Activated naive CD4-positive, alpha-beta T cell (primary cell): Measurements from ENCODE around the gene ABCG5.

Experiments used
- DNase-seq, 4 experiments: peaks; one replicate each; lab custom pipeline; 2025; lab: John Stamatoyannopoulos, UW

ABCG5 gene

DNA sequence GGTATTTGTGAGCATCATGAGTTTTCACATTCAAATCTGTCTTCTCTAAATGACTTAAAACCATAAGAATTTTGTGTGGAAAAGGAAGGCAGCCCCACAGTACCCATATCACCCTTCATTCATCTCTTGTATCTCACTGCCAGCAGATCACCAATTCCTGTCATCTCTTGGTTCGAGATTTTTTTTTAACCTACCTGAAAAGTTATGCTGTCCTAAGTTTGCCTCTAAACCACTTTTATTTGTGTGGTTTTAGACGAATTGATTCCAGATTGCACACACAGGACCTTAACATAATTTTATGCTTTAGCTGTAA, 32.0 kb downstream of the ABCG5 start:
- DNase-seq, result no peak

DNA sequence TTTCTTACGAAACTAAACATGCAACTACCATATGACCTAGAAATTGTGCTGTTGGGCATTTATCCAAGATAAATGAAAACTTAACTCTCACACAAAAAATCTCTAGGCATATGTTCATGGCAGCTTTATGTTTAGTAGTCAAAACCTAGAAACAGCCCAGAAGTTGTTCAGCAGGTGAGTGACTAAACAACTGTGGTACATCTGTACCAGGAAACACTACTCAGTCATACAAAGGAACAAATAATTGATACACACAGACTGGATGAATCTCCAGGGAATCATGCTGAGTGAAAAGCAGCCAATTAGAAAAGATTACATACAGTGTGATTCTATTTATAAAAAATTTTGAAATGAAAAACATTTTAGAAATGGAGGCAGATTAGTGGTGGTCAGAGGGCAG, 35.5 kb downstream of the ABCG5 start:
- no peak for DNase-seq

DNA sequence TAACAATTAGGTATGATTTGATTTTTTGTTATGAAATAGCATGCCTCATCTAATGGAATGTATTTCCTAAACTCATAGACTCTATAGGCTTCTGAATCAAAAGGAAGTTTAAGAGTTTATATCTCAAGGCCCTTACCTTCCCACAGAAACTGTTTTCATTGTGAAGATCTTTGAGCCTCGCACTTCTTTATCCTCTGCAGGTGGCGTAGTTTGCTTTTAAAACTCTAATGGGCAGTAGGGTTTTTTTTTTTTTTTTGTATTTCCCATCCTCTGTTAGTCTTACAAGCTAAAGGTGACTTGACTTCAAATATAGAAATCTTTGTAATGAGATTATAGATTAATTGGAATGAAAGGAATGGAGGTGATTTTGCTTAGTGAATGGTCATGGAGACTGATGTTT, 36.5 kb downstream of the ABCG5 start:
- no peak for DNase-seq

DNA sequence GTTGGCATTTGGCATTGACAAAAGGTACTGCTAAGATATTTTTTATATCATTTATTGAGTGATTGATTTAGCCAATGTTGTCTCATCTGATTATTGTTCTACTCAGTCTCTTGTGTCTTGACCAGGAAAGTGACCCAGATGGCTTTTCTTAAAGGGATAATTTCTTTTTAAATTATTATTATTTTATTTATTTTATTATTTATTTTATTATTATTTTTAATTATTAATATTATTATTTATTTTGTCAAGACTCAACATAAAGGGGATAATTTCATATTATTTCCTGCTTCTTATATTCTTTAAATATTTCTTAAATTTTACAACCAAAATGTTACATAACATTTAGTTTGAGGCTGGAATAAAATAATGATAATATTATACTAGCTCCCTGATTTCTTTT, 37.7 kb downstream of the ABCG5 start:
- no peak for DNase-seq

DNA sequence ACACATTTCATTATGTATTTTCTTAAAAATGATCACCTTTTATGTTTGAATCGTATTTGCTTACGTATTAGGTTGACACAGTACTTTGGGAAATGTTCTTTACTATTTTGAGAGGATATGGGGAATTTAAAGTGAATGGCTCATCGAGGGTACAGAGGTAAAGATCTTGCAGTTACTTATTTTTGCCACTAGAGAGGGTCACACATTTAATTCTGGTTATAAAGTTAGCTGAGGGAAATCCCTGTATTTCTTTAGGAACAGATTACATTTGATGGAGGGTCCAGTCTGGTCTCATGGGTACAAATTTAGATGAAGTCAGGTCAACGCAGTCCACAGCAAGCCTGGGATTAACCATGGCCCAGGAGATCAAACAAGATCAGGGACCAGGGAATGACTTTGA, 40.3 kb downstream of the ABCG5 start:
- DNase-seq, result no peak

DNA sequence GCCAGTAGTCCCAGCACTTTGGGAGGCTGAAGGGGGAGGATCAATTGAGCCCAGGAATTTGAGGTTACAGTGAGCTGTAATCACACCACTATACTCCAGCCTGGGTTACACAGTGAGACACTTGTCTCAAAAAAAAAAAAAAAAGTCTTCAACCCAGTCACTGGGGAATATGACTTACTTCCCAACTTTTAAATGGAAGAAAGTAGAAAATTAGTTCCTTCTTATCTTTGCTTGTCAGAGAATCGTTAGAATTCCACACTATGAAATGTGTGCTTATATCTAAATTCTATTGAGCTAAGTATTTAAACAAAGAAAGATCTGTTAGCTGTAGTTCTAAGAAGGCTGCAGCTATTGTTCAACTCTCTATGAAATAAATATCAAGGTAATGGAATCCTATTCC, 42.4 kb downstream of the ABCG5 start:
- no peak for DNase-seq

- no peak for DNase-seq
Measured at GRCh38 chr2:43794956-43795355, 43.7 kb downstream of the ABCG5 start.

GRCh38 chr2:43792653-43793052, 46.0 kb downstream of the ABCG5 start:
- DNase-seq, result no peak

GRCh38 chr2:43791035-43791765, 47.4 kb downstream of the ABCG5 start:
- DNase-seq, result no peak

DNA sequence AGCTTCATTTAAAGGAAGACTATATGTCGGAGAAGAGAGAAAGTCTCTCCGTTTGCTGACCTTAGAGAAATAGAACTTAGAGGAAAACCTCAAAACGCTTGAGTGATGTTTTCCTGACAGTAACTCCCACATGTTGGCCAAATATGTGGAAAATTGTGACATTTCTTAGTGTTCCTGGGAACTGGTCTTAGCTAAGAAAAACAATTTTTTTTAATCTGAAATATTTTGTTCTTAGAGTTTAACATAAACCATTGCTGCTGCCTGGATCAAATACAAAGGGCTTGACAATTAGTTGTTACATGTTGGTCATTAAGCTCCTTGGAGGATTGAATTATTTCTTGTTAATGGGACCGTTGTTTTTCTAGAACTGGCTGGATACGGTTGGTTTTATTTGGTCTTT, 48.5 kb downstream of the ABCG5 start:
- DNase-seq, result no peak

DNA sequence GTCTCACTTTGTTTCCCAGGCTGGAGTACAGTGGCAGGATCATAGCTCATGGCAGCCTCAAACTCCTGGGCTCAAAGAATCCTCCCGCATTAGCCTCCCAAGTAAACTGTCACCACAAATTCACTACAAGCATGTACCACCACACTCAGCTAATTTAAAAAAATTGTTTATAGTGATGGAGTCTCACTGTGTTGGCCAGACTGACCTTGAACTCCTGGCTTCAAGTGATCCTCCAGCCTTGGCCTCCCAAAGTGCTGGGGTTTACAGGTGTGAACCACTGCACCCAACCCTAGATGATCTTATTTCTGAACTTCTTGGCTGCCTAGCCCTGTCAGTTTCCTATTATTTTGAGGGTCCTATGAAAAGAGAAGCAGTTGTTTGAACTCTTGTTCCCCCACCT, 50.0 kb downstream of the ABCG5 start:
- no peak for DNase-seq

GRCh38 chr2:43787895-43788294, 50.7 kb downstream of the ABCG5 start:
- DNase-seq, result no peak

DNA sequence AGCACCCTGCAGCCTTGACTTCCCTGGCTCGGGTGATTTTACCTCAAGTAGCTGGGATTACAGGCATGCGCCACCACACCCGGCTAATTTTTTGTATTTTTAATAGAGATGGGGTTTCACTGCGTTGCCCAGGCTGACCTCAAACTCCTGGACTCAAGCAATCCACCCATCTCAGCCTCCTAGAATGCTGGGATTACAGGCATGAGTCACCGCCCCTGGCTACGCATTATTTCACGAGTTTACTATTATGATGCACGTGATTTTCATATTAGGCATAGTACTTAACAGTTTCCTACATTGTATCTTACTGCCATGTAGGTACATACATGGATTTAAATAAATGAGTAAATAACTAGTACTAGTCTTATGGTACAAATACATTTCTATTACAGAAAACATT, 60.4 kb downstream of the ABCG5 start:
- DNase-seq, result no peak

- DNase-seq, result no peak
Measured at GRCh38 chr2:43777306-43777926, 61.2 kb downstream of the ABCG5 start.

DNA sequence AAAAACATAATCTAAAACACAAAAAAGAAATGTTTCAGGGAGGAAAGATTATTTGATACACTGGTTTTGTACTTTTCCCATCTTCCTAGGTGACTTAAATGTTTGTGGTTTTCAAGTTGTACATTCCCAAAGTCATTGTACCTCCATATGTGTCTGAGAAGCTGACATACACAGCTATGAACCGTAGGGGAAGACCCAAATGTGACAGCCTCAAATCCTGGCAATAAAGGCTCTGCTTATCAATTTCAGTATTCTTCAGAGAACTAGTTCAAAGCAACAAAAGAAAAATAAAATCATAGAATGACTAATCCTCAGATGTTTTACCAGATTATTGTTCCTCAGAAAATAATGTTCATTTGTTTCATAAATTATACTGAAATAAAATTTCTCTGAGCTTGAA, 62.3 kb downstream of the ABCG5 start:
- no peak for DNase-seq

DNA sequence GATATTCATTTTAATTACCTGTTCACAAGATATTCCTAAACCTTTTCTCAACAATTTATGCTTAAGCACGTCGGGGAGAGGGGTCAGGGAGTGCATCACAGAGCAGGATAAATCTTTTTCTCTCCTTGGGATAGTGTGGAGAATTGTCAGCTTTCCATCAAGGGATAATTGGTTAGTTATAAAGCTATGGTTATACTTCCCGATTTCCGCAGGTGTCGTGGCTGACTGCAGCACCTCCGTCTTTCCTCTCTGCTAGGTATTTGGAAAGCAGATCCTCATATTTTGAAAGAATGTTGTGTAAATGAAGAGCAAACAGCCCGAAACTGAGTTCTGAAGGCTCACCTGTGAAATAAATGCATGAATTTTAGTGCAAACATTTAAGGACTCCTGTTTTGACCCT, 64.0 kb downstream of the ABCG5 start:
- DNase-seq, result no peak

- DNase-seq, result peak; percentile 22 to 56 (median 44)
Measured at GRCh38 chr2:43773876-43774613, 64.6 kb downstream of the ABCG5 start, which contains the start of gene DYNC2LI1. Gene DYNC2LI1 (plus strand): TSS chr2:43774039. CDS start chr2:43774139, 100 bp downstream.

DNA sequence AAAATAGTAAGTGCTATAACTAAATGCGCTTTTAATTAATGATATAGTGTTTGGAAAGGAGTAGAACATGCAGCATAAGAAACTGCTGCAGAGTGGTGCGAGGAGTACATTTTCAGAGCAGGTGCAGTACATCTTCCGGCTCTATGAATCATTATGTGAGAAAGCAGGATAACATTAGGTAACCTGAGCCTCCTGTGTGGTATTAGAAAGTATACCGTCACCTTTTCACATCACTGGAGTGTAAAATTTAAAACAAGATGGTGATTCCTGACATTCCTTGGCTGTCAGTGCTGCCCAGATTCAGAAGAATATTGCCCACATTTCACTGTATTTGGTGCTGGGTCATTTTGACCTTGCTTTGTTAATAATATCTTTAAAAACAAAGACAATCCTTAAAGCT, 72.6 kb downstream of the ABCG5 start:
- no peak for DNase-seq

DNA sequence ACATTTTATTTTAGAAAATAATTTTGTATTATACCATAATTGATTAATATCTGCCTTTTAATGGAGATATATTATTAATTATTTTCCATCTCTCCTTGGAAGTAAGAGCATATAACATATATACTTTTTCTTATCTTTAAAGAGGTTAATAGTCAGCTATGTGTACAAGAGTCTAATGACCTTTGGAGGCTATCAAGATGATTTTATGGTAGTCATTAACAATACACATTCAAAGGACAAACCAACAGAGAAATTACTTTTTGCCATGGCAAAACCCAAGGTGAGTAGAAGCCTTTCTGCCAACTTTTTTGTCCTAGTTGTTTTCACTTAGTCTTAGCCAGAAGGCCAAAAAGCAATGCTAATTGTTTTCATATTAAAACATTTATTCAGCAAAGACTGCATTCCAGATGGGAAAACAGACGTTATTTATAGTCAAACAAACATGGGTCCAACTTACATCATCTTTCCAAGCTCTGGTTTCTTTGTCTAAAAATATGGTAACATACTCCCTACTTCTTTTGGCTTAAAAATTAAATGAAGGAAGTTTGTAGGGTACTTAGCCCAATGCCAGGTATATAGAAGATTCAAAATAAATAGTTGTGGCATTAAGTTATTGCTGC, 74.4 kb downstream of the ABCG5 start:
- no peak for DNase-seq

DNA sequence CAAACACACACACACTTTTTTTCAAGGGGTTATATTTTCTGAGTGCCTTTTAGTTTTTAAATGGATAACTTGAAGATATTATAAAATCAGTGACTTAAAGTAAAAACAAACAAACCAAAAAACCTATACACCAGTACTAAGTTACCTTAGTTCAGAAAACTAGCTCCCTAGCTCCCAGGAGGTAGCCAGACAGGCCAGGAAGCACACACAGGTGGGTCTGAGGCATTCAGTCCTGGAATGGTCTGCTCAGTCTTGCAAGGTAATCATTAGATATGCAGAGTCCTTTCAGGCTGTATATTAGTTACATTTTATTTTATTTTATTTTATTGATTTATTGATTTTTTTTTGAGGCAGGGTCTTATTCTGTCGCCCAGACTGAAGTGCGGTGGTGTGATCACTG, 75.5 kb downstream of the ABCG5 start:
- no peak for DNase-seq
